GM19438 (cell line): Measurements from ENCODE around the gene NDUFV2.

Source experiments
- ATAC-seq: cut with Tn5 transposase; IDR thresholded peaks from one replicate; pipeline ENCODE4 v1.9.1; 2021; ENCODE audit warnings: low read depth; ENCODE audit not compliant: unreplicated experiment

NDUFV2 gene

GRCh38 chr18:9102508-9103375, at the start of gene NDUFV2:
NDUFV2 (plus strand) TSS chr18:9102699; CDS start chr18:9102744, 45 bp downstream.
- ATAC-seq = peak; percentile 92

- no peak for ATAC-seq
These were observed 48.7 kb upstream of the NDUFV2 start for GRCh38 chr18:9053814-9054213.

DNA sequence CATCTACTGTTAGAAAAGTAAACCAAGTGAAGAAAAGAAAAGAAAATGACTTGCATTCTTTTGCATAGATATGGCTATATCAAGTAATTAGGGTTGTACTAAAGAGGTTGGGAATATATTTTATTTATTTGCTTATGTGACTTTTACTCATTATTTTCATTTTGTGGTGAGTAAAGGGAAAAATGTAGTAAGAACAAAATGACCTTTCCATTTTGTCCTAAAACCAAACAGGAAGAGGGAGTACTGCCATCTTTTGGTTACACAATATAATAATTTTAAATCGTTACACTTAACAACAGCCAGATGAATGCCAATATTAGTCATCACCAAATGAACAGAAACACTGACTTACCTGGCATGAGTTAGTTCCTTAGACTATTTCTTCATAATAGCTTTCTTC, 47.3 kb upstream of the NDUFV2 start:
- ATAC-seq = no peak

DNA sequence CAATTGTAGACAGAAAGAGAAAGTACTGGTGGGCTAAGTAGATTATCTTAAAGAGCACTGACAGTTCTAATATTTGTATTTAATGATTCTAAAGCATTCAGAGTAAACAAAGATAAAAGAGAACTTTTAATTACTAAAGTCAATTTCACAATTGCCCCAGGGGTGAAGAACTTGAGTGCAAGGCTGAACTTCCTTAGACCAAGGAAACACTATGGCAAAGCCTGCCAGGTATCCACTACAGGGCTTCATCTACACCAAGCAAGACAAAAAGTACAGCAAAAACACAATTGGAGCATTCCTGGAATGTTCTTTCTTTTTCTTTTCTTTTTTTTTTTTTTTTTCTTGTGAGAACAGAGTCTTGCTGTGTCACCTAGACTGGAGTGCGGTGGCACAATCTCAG, 46.9 kb upstream of the NDUFV2 start:
- ATAC-seq = no peak

- ATAC-seq = no peak
These were observed 44.9 kb upstream of the NDUFV2 start for GRCh38 chr18:9057646-9058045.

GRCh38 chr18:9058406-9058805, 44.1 kb upstream of the NDUFV2 start:
- ATAC-seq = no peak

GRCh38 chr18:9062418-9062751, 40.1 kb upstream of the NDUFV2 start:
- peak; percentile 0 for ATAC-seq

GRCh38 chr18:9065864-9066263, 36.6 kb upstream of the NDUFV2 start:
- no peak for ATAC-seq

DNA sequence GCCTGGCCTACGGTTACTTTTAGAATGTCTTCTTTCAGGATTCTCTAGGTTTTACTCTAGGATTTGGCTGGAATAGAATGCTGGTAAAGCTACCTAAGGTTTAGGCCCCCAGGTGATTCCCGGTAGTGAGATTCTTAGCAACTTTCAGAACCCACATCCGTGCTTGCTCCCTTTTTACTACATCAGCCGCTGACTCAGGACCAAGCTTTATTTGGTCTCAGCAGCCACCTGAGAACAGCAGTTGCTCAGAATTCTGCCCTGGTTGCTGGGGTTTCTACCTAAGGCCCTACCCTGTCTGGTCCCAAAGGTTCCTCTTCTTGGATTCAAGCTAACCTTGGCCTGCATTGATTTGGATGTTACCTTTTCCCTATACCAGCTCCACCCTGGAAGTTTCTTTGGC, 36.1 kb upstream of the NDUFV2 start:
- peak; percentile 37 for ATAC-seq

DNA sequence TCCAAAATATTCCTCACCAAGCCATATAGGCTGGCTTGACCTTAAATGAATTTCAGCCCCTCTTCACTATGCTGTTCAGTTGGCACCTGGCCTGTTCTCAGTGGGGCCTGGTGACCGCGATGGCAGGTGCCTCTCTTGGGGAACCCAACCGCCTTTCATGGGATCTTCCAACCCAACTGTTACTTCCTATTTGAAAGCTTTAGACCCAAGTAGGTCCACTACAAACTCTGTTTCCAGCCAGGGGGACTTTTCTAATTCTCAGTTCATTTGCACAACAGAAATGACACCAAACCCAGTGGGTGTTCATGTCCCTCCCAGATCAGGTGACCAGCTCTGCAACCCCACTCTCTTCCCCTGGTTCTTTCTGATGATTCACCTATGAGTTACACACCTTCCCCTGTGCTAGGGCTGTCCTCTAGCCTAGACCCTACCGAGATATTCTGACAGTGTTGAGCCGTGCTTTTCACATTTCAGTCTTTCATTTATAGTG, 35.6 kb upstream of the NDUFV2 start:
- peak; percentile 55 for ATAC-seq

DNA sequence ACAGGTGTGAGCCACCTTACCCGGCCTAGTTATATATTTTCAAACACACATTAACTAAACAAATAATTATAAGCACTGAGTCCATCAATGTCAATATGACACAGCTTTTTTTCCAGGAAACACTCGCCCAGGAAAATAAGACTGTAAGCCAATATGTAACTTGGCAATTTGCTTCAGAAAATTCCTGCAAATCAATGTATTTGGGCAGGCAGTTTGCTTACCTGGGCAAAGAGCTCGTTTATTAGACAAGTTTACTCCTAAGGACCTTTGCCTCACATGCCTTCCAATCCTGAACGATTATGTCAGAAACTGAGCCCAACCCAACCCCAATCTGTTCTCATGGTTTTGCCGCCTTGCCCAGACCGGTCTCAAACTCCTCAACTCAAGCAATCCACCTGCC, 34.7 kb upstream of the NDUFV2 start:
- no peak for ATAC-seq

GRCh38 chr18:9068346-9068745, 34.2 kb upstream of the NDUFV2 start:
- ATAC-seq = no peak

DNA sequence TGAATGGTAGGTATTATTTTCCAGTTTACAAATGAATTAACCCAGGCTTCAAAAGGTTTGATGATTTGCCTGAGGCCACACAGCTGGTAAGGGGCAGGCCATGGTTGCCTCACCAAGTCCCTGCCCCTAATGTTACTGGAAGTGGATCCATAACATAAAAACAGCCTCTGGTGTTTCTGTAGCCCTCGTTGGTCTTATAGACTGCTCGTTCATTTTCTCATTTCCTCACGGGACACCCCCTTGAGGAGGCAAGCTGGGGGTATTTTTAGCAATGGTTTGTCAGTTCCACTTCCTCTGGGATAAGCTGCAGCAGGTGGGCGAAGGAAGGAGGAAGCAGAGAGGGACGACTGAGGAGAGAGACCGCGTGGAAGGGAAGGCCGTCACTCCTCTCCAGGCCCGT, 32.9 kb upstream of the NDUFV2 start:
- no peak for ATAC-seq

GRCh38 chr18:9070212-9070611, 32.3 kb upstream of the NDUFV2 start:
- no peak for ATAC-seq

- no peak for ATAC-seq
These were observed 22.5 kb upstream of the NDUFV2 start for GRCh38 chr18:9079818-9080528.

DNA sequence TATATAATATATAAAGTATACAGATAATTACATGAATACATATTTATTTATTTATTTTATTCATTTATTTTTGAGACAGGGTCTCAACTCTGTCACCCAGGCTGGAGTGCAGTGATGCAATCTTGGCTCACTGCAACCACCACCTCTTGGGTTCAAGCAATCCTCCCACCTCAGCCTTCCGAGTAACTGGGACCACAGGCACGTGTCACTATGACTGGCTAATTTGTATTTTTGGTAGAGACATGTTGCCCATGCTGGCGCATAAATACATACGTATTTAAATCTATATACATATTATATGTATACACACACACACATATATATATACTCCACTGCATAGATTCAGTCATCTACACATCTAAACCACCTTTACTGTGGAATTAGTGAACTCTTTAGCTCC, 20.6 kb upstream of the NDUFV2 start:
- ATAC-seq = no peak

DNA sequence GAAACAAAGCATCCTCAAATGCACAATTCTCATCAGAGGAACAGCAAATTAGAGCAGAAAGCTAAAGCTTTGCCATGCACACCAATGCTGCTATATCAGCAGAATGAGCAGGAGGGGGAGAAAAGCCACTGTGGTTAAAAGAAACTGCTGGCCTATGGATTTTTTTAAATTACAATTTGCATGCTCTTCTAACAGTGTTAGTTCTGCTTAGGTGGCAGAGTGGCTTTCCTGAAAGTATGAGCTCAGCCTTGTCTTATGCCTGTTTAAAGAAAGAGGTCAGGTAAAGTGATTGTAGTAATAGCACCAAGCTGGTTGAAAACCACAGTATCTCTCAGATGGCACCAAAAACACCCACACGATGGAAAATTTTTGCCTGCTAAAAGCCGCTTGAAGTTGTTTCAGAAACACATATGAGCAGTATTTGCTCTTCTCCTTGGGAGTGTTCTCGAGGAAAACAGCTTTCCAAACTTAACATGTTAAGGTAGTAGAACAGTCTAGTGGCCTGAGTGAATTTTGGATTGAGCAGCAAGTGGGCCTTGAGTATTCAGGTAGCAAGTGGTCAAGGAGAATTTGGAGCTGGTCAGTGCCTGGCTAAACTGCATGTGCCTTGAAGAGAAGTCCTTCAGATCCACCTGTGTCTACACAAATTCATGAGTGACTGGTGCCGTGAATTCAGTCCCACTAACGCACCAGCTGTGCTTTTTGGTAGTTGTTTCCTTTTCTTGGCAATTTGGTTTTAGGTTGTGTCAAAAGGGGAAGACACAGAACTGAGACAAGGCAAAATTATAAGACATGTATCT, 19.6 kb upstream of the NDUFV2 start:
- peak; percentile 69 for ATAC-seq

DNA sequence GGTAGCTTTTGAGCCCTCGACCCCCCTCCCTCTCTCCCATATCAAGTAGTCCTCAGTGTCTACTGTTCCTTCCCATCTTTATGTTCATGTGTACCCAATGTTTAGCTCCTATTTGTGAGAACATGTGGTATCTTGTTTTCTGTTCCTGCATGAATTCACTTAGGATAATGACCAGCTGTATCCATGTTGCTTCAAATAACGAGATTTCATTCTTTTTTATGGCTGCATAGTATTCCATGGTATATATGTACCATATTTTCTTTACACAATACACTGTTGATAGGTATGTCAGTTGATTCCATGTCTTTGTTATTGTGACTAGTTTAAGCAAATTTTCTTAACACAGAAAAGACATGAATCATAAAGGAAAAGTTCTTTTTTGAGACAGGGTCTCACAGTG, 16.5 kb upstream of the NDUFV2 start:
- no peak for ATAC-seq

DNA sequence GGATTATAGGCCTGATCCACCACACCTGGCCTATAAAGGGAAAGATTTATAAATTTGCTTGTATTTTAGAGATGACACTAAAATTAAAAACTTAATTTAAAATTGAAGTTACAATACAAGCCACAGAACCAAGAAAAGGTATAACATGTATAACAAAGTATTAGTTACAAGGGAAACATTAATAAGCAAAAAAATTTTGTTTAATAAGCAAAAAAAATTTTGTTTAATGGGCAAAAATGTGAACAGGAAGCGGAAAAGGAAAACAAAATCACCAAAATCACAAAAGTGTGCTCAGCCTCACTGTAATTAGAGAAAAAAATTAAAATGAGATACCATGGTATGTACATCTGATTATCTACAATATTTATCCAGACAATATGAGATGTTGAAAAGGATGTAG, 15.9 kb upstream of the NDUFV2 start:
- no peak for ATAC-seq

- no peak for ATAC-seq
These were observed 15.4 kb upstream of the NDUFV2 start for GRCh38 chr18:9087144-9087543.

DNA sequence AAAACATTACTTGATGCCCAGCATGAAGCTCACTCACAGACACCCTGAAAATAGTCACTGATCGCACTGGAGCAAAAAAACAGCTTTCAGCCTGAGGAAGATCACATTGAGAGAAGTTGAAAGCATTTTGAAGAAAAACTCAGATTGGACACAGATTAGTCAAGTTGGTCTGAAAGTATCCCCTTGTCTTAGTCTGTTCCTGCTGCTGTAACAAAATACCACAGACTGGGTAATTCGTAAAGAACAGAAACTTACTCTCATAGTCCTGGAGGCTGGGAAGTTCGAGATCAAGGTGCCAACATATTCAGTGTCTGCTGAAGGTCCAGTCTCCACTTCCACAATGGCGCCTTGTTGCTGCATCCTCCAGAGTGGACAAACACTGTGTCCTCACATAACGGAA, 14.2 kb upstream of the NDUFV2 start:
- no peak for ATAC-seq
